Measurements from ENCODE around the gene RING1.

Gene RING1

GRCh38 chr6:33249732-33250630 is 41.7 kb downstream of the RING1 start:
- DNase-seq = no peak

DNA sequence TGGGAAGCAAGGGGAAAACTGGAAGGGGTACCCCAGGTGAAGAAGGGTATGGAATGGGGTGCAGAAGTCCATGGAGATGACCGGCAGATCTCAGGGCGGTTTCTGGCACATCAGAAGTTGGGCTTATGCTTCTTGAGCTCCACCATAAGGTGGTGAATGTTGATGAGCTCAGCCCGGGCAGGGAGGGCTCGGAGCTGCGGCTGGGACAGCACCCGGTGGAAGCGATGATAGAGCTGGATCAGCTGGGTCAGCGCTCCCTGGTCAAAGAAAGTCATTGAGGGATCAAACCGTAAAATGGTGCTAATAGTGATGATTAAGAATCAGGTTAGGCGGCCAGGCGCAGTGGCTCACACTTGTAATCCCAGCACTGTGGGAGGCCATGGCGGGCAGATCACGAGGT is 42.4 kb downstream of the RING1 start:
- DNase-seq = no peak

GRCh38 chr6:33251395-33252012 is 43.2 kb downstream of the RING1 start:
- DNase-seq = no peak

DNA sequence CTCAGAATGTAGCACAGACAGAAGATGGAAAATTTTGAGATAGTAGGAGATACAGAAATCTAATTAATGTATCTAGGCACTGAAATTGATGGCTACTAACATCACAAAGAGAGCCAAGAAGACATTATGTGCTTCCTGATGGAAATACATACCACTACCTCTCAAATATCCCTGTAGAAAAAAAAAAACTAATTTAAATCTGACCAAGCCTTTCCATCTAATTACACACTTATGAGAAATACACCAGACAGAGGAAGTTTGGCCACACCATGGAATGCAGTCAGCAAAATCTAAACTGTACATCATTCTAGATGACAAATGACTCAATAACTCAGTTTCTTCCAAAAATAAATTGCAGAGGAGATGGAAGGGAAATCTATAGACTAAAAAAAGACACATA is 44.5 kb downstream of the RING1 start:
- no peak for DNase-seq

DNA sequence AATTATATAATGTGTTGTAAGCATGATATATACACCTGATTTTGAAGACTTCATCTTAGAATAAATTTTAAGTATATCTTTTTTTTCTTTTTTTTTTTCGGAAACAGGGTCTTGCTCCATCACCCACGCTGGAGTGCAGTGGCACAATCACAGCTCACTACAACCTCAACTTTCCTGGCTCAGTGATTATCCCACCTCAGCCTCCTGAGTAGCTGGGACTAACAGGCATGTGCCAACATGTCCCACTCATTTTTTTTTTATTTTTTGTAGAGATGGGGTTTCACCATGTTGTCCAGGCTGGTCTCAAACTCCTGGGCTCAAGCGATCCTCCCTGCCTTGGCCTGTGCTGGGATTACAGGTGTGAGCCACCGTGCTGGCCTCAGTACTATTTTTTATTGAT is 46.3 kb downstream of the RING1 start:
- no peak for DNase-seq

- no peak for DNase-seq
These were observed 50.7 kb downstream of the RING1 start for GRCh38 chr6:33259032-33259431.
